HG03457 (cell line): ENCODE measurements around the gene PPP1R9B.

Experiments used
- ATAC-seq: cut with Tn5 transposase; IDR thresholded peaks from one replicate; pipeline ENCODE4 v1.9.1; 2021; ENCODE audit warnings: moderate number of reproducible peaks; ENCODE audit not compliant: unreplicated experiment

PPP1R9B gene

GRCh38 chr17:50129353-50129727 lies 21.1 kb downstream of the PPP1R9B start:
- no peak for ATAC-seq

DNA sequence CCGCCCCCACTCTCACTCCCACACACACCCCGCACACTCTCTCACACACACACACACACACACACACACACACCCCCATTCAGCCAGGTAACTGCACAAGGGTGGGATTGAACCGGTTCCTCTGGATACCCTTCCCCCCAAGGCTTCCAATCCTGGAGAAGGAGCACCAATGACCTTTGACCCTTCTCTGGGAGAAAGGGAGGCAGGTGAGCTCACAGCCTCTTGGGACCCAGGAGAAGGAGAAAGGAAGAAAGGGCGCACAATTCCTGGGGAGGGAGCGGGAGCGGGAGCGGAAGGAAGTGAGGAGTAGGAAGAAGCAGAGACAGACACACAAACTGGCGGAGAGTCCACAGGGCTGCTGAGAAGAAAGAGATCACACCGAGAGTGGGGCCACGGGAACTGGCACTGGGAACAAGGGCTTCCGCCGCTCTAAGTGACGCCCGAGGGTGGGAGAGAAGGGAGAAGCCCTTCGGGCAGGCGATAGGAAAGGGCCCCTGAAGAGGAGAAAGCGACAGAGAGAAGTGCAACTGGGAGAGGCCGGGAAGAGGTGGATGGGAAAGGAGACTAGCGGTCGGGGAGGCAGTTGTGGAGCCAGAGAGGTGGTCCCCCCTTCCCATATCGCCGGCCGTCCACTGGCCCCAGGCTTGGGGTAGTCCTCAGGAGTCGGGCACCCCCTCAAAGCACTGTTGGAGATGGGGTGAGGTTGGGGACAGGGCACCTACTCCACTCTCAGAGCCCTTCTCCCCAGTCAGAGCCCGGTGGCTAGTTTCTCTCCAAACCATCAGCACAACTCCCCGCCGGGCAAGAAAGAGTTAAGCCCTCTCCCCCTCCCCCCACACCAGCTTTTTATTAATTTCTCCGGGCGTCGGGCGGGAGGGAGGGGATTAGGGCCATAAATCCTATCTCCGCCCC lies 21.8 kb downstream of the PPP1R9B start:
- no peak for ATAC-seq

- ATAC-seq: no peak
These were observed 22.6 kb downstream of the PPP1R9B start for GRCh38 chr17:50127697-50128361.

GRCh38 chr17:50125420-50125997 lies 25.0 kb downstream of the PPP1R9B start:
- no peak for ATAC-seq

DNA sequence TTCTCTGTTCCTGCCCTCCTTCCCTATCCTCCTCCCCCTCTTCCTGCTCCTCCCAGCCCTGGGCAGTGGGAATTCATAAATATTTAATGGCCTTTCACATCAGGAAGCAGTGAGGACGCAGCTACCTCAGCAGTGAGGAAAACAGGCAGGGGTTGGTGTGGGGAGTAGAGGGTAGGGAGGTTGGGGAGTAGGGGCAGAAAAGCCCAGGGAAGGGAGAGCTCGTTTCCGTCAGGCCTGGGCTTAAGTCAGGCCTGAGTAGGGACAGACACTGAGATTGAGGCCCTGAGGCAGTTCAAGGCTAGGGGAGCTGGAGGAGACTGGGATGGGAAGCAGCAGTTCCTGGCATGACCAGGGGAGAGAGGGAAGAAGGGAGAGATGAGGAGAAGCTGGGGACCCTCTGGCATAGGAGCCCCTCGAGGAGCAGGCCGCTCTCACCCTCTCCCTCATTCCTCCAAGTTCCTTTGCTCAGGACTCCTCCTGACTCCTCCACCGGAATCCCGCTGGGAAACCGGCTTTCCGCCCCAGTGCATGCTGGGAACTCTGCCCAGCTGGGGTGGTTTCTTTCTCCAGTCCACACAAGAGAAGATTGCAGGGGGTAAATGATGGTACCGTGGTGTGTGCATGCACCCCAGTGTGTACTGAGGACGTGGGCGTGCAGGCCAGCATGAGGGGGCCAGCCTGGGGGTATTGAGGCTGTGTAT lies 26.7 kb downstream of the PPP1R9B start:
- no peak for ATAC-seq

- ATAC-seq: no peak
These were observed 27.5 kb downstream of the PPP1R9B start for GRCh38 chr17:50122945-50123344.

DNA sequence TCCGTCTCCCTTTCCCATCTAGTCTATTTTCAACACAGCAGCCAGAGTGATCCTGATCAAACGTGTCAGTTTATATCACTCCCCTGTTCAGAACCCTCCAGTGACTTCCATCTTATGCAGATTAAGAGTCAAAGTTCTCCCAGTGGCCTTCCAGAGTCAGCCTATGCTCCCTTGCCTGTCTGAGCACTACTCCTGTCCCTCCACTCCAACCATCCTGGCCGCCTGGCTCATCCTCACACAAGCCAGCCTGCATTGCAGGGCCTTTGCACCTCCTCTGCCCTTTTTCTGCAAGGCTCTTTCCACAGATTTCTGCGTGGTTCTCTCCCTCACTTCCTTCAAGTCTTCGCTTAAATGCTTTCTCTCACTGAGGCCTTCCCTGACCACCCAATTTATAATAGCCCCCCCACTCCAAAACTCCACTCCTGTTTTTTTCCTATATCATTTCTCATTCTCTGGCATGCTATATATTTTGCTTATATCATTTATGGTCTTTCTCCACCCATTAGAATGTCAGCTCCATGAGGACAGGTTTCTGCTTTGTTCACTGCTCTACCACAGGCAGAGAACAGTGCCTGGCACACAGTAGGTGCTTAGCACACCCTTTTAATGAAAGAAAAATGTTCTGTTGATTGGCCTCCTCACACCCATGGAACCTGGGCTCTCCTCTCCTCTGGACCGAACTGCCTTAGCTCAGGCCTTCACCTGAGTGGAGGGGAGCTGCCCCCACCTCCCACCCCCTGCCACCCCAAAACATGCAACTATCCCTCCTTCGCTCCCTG lies 29.8 kb downstream of the PPP1R9B start:
- ATAC-seq: no peak

GRCh38 chr17:50118828-50119218 lies 31.7 kb downstream of the PPP1R9B start:
- ATAC-seq: no peak

- ATAC-seq: no peak
These were observed 32.2 kb downstream of the PPP1R9B start for GRCh38 chr17:50118076-50118827.

- ATAC-seq: no peak
These were observed 33.0 kb downstream of the PPP1R9B start for GRCh38 chr17:50117202-50118051.

GRCh38 chr17:50115756-50116155 lies 34.7 kb downstream of the PPP1R9B start:
- ATAC-seq: no peak

- ATAC-seq: no peak
These were observed 35.6 kb downstream of the PPP1R9B start for GRCh38 chr17:50114849-50115357.

GRCh38 chr17:50114401-50114800 lies 36.1 kb downstream of the PPP1R9B start:
- no peak for ATAC-seq

- no peak for ATAC-seq
These were observed 36.7 kb downstream of the PPP1R9B start for GRCh38 chr17:50113624-50114320.

DNA sequence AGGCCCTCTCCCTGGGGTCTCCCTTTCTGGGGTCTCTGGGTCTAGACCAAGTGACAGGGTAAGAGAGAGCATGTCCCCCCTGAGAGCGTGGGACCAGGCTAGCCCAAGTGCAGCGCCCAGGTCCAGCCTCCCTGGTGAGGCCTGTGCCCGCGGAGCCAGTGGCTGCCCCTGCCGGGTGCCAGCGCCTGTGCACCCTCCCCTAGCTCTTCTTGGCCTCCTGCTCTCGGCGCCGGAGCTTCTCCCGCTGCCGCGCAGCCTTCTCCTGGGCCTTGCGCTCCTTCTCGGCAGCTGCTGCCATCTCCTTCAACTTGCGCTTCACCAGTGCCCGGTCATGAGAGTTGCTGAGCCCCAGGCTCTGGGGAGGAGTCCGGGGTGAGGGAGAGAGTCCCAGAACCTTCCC lies 37.8 kb downstream of the PPP1R9B start:
- ATAC-seq: no peak

GRCh38 chr17:50111673-50112655 lies 38.5 kb downstream of the PPP1R9B start:
- no peak for ATAC-seq
